ENCODE data around the gene CST11.

GRCh38 chr20:23448167-23448566 lies 4.5 kb downstream of the CST11 start:
- TF ChIP-seq POLR2AphosphoS5 (IDR thresholded peaks at IDR 0.05) = no peak
- no peak for TF ChIP-seq POLR2A (IDR thresholded peaks at IDR 0.05)

Measured in gastroesophageal sphincter (tissue), 2 donors.